Small intestine (tissue), 7 donors: ENCODE measurements around the gene MAST3. TPM values are rescaled to one million over a fixed set of nuclear protein-coding genes. Genes with fewer than 3 reads are reported as not detected.
"Not testable (repeated sequence)": the region's sequence is repeated elsewhere in the genome, so short reads cannot be mapped to it uniquely, and the experiment has no call there.

Source experiments
- DNase-seq, 2 donors: peaks; one replicate each; pipeline versions ENCODE4 v3.0.0 to v3.0.0-alpha.2; 2013
- FAIRE-seq: peaks from 2 replicates; lab custom pipeline; 2012; peaks lifted over from hg19 to GRCh38; lab: Jason Lieb, UNC
- H3K27ac ChIP-seq, 3 donors: one replicate each; pipeline ENCODE4 v1.5.1; 2013; ENCODE audit warnings: low read length in 2 of 3, mild to moderate bottlenecking in 2 of 3, control low read depth in 1 of 3, inconsistent platforms in 1 of 3, low read depth in 1 of 3, moderate library complexity in 1 of 3
- H3K27me3 ChIP-seq, 3 donors: one replicate each; pipeline ENCODE4 v1.6.1; 2013; ENCODE audit warnings: low read length in 3 of 3, inconsistent platforms in 1 of 3; ENCODE audit not compliant: control insufficient read depth in 3 of 3, insufficient read depth in 3 of 3
- H3K36me3 ChIP-seq, 3 donors: one replicate each; pipeline ENCODE4 v1.6.1; 2013; ENCODE audit warnings: low read length in 3 of 3, inconsistent platforms in 1 of 3, low read depth in 1 of 3, mild to moderate bottlenecking in 1 of 3, moderate library complexity in 1 of 3; ENCODE audit not compliant: control insufficient read depth in 3 of 3, insufficient read depth in 2 of 3
- H3K4me1 ChIP-seq, 3 donors: one replicate each; pipeline ENCODE4 v1.6.1; 2013; ENCODE audit warnings: low read length in 2 of 3, inconsistent platforms in 1 of 3, low read depth in 1 of 3, mild to moderate bottlenecking in 1 of 3, moderate library complexity in 1 of 3; ENCODE audit not compliant: control insufficient read depth in 3 of 3, insufficient read depth in 2 of 3
- H3K4me3 ChIP-seq, 3 donors: one replicate each; pipeline ENCODE4 v1.5.1; 2013; ENCODE audit warnings: low read length in 3 of 3, control low read depth in 1 of 3, inconsistent platforms in 1 of 3, low read depth in 1 of 3, mild to moderate bottlenecking in 1 of 3, moderate library complexity in 1 of 3
- H3K9me3 ChIP-seq, 2 donors: one replicate each; pipeline ENCODE4 v1.6.1; 2013; ENCODE audit warnings: low read depth in 1 of 2, low read length in 1 of 2; ENCODE audit not compliant: control insufficient read depth in 2 of 2, insufficient read depth in 1 of 2
- WGBS, 3 donors: extraction: QIAGEN DNeasy Blood & Tissue Kit; methylation state at CpG; one replicate each; pipeline ENCODE4 v1.1.7; 2013; 5-methylcytosine and 5-hydroxymethylcytosine counted together
- polyA plus RNA-seq, 4 donors: library from polyadenylated mRNA; stranded (reverse) in 3 of 4; unstranded in 1 of 4; fragments of 200-250 nt in 3 of 4; fragments of 120-200 nt in 1 of 4; gene quantifications; one replicate each; pipeline versions ENCODE4 v1.2.1 to v1.2.3, GENCODE V29; 2013
- donor health status: healthy with polysubstance abuse.
- donor health status: control.
- donor health status: control.
- donor health status: Bipolar disorder and iron deficiency.
- donor health status: healthy.

Gene MAST3
- polyA plus RNA-seq, 4 donors = 9.3 to 34.6 (median 24.9) TPM

DNA sequence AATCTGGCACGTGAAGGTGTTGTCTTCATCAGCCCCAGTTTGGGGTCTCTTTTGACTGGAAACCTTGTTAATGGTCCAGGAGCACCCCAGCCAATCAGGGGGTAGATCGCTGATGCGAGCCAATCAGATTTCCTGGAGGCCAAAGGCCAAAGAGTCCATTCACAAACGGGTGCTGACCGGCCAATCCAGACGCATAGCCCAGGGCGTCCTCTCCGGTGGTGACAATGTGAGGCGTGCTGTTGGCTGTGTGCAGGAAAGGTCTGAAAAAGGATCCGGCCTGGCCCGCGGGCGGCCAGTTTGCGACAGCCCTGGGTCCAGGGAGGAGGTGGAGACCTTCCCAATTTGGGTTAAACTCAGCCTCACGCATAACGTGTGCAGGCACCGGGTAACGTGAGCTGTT is 3.1 kb downstream of the MAST3 start:
- H3K4me3 ChIP-seq = no peak overlapping the region
- peaks cover 0 to 23% (median 0%) of the 10 kb centered on the region in 3 donors for H3K27me3 ChIP-seq
- FAIRE-seq (no peak), DNase-seq (peak in 1 of 2 donors; percentile 46)
- WGBS, 3 donors = 44 to 73% (median 58%) methylated on average over 18 of the region's 18 CpGs
- no peak overlapping the region for H3K27ac ChIP-seq
- peaks cover 0 to 34% (median 0%) of the 10 kb centered on the region in 3 donors for H3K4me1 ChIP-seq
- no peaks in the 10 kb centered on the region for H3K9me3 ChIP-seq
- H3K36me3 ChIP-seq = no peaks in the 10 kb centered on the region

DNA sequence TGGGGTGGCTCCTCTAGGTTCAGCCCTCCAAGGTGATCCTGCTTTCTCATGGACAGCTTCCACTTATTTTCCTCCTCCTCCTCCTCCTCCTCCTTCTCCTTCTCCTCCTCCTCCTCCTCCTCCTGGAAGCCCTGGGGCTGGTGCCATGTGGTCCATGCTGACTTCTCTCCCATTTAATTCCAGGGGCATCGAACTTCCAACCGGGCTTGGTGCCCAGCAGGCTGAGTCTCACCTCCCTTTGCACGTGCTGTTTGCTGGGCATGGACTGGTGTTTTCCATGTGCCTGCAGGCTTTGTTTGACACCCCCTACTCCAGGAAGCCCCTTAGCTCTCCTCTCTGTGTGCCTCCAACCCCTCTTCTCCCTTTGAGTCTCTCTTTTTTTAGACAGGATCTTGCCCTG is 3.7 kb downstream of the MAST3 start:
- Histone ChIP-seq H3K36me3 (no peaks in the 10 kb centered on the region), H3K27ac (no peak overlapping the region), H3K4me3 (no peak overlapping the region), H3K4me1 (peaks cover 0 to 34% (median 0%) of the 10 kb centered on the region in 3 donors), H3K9me3 (no peaks in the 10 kb centered on the region), H3K27me3 (peaks cover 0 to 23% (median 0%) of the 10 kb centered on the region in 3 donors)
- FAIRE-seq (no peak), DNase-seq (no peak)
- 74 to 88% (median 82%) methylated on average over 3 of the region's 3 CpGs for WGBS, 3 donors

DNA sequence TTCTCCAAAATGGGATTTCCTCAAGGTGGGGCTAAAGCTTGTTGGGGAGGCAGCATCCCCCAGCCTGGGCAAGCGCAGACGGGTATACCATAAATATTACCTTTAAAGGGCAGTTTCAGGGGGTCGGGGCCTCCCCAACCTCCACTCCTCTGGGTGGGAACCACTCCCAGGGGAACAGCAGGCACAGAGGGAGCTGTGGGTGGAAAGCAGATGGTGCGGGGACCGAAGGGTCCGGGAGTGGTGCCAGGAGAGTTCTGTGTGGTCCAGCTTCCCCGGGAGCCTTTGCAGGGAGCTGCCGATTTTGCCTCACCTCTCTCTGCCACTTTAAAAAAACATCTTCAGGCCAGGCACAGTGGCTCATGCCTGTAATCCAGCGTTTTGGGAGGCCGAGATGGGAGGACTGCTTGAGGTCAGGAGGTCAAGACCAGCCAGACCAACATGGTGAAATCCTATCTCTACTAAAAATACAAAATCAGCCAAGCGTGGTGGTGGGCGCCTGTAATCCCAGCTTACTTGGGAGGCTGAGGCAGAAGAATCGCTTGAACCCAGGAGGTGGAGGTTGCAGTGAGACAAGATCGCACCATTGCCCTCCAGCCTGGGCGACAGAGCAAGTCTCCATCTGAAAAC is 5.5 kb downstream of the MAST3 start:
- Histone ChIP-seq H3K4me3 (no peak overlapping the region), H3K36me3 (no peaks in the 10 kb centered on the region), H3K4me1 (peaks cover 0 to 43% (median 0%) of the 10 kb centered on the region in 3 donors), H3K9me3 (no peaks in the 10 kb centered on the region), H3K27ac (no peak overlapping the region), H3K27me3 (peaks cover 0 to 20% (median 0%) of the 10 kb centered on the region in 3 donors)
- WGBS, 3 donors = 76 to 85% (median 81%) methylated on average over 15 of the region's 15 CpGs
- no peak for FAIRE-seq
- DNase-seq = no peak

DNA sequence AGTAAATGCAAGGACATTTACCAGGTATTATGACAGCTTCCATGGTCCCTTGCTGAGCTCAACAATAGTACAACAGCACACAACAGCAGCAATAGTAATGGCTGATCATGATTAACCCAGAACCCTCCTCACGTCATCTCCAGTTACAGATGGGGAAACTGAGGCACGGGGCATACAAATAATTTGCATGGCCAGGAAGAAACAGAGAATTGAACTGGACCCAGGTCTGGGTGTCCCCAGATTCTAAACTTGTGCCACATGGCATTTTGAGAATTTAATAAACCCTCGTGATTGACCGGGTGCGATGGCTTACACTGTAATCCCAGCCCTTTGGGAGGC is 7.2 kb downstream of the MAST3 start:
- peak overlapping the region in 2 of 3 donors; percentile 59 to 70 for H3K27ac ChIP-seq
- H3K36me3 ChIP-seq = no peaks in the 10 kb centered on the region
- no peaks in the 10 kb centered on the region for H3K9me3 ChIP-seq
- 61 to 71% (median 70%) methylated on average over 5 of the region's 5 CpGs for WGBS, 3 donors
- H3K27me3 ChIP-seq = peaks cover 0 to 2% (median 0%) of the 10 kb centered on the region in 3 donors
- no peak for DNase-seq
- no peak for FAIRE-seq
- H3K4me1 ChIP-seq = peaks cover 0 to 42% (median 0%) of the 10 kb centered on the region in 3 donors
- H3K4me3 ChIP-seq = peak overlapping the region in 2 of 3 donors; percentile 33 to 50

DNA sequence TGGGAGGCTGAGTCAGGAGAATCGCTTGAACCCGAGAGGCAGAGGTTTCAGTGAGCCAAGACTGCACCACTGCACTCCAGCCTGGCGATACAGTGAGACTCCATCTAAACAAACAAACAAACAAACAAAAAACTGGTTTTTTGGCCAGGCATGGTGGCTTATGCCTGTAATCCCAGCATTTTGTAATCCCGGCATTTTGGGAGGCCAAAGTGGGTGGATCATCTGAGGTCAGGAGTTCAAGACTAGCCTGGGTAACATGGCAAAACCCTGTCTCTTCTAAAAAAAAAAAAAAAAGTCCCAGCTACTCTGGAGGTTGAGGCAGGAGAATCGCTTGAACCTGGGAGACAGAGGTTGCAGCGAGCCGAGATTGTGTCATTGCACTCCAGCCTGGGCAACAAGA is 7.7 kb downstream of the MAST3 start:
- peaks cover 0 to 41% (median 0%) of the 10 kb centered on the region in 3 donors for H3K4me1 ChIP-seq
- not testable (repeated sequence) for H3K27ac ChIP-seq, H3K27me3 ChIP-seq, FAIRE-seq, DNase-seq, H3K36me3 ChIP-seq, H3K4me3 ChIP-seq, H3K9me3 ChIP-seq
- WGBS, 3 donors = 71 to 85% (median 82%) methylated on average over 7 of the region's 7 CpGs

DNA sequence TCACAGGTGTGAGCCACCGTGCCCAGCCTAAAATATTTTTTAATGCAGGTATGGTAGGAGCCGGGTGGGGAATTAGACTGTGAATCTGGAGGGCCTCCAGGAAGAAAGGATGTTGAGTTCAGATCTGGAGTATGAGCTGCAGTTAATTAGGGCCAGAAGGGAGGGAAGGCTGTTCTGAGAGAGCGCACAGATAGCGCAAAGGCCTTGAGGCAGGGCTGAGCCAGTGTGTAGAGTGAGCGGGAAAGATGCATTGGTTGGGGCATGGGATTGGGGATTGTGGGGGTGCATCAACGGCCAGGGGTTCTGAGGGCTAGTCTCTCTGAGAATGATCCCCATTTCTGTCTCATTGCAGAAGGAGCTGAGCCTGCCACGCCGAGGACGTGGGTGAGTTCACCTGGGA is 9.7 kb downstream of the MAST3 start:
- FAIRE-seq (no peak), DNase-seq (no peak)
- Histone ChIP-seq H3K4me1 (peaks cover 0 to 45% (median 0%) of the 10 kb centered on the region in 3 donors), H3K9me3 (no peaks in the 10 kb centered on the region), H3K36me3 (peaks cover 0 to 18% (median 0%) of the 10 kb centered on the region in 3 donors), H3K27me3 (no peaks in the 10 kb centered on the region), H3K4me3 (no peak overlapping the region), H3K27ac (no peak overlapping the region)
- WGBS, 3 donors = 91 to 95% (median 91%) methylated on average over 9 of the region's 9 CpGs

DNA sequence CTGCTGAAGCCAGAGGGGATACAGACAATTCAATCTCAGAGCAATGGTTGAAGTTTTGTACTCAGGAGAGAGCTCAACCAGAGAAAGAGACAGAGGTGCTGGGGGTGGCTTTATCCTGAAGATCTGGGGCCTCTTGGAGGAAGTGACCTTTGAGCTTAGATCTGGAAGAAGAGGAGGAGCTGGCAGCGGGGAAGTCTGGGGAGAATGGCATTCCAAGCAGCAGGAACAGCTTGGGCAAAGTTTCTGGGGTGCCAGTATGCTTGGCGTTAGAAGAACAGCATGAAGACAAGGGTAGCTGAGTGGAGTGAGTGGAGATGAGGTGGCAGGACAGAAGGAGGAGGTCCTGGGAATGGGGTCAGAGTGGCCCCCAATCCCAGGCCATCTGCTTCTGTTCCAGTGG is 11.3 kb downstream of the MAST3 start:
- DNase-seq (peak; percentile 91 to 93), FAIRE-seq (no peak)
- Histone ChIP-seq H3K9me3 (no peaks in the 10 kb centered on the region), H3K27ac (peak overlapping the region; percentile 91 to 98 (median 97)), H3K4me3 (peak overlapping the region in 2 of 3 donors; percentile 78 to 85), H3K27me3 (no peaks in the 10 kb centered on the region), H3K4me1 (peaks cover 0 to 48% (median 0%) of the 10 kb centered on the region in 3 donors), H3K36me3 (peaks cover 0 to 34% (median 0%) of the 10 kb centered on the region in 3 donors)
- 8 to 55% (median 39%) methylated on average over 2 of the region's 2 CpGs for WGBS, 3 donors

DNA sequence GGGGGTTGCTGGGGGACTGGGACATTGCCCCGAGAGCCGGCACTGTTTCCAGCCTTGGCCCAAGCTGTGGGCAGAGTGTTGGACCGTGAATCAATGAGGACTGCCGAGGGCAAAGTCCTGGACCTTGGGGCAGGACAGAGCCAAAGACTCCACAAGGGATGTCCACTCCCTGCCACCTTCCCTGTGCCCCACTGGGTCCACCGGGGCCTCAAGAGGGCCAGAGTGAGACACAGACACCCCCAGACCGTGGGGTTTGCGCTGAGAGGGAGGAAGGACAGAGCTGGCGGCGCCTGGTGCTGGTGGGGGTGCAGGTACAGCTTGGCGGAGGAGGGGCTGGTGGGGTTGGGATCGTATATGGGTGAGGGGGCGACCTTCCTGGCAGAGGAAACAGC is 11.8 kb downstream of the MAST3 start:
- peak overlapping the region in 2 of 3 donors; percentile 78 to 85 for H3K4me3 ChIP-seq
- 10 to 43% (median 24%) methylated on average over 12 of the region's 12 CpGs for WGBS, 3 donors
- H3K36me3 ChIP-seq = peaks cover 0 to 38% (median 0%) of the 10 kb centered on the region in 3 donors
- H3K4me1 ChIP-seq = peaks cover 0 to 48% (median 0%) of the 10 kb centered on the region in 3 donors
- H3K9me3 ChIP-seq = no peaks in the 10 kb centered on the region
- H3K27me3 ChIP-seq = no peaks in the 10 kb centered on the region
- DNase-seq (peak; percentile 83 to 86), FAIRE-seq (no peak)
- peak overlapping the region; percentile 91 to 98 (median 97) for H3K27ac ChIP-seq
